Thoracic aorta (tissue), 2 donors: ENCODE results near the gene OTOP2. TPM values are rescaled to one million over a fixed set of nuclear protein-coding genes. Genes with fewer than 3 reads are reported as not detected.
"Not testable (repeated sequence)": the region's sequence is repeated elsewhere in the genome, so short reads cannot be mapped to it uniquely, and the experiment has no call there.

Experiments used
- ATAC-seq: fragments of 150-250 bp; one replicate; pipeline ENCODE4 v1.8.0; 2017; ENCODE audit warnings: low read depth; ENCODE audit not compliant: insufficient number of reproducible peaks, low FRiP score
- DNase-seq: peaks from one replicate; pipeline ENCODE4 v3.0.0-alpha.2; 2020; ENCODE audit warnings: low spot score
- H3K27ac ChIP-seq, 2 donors: fragments of 200-600 bp; sonication (generic); 1 replicate in 1 of 2; 2 replicates in 1 of 2; pipeline ENCODE4 v1.5.1; 2016; ENCODE audit warnings: mild to moderate bottlenecking in 2 of 2, moderate library complexity in 2 of 2
- H3K27me3 ChIP-seq: fragments of 200-600 bp; sonication (generic); replicated peaks from 2 replicates; pipeline ENCODE4 v1.6.0; 2016; ENCODE audit warnings: mild to moderate bottlenecking; ENCODE audit not compliant: insufficient read depth
- H3K36me3 ChIP-seq: fragments of 200-600 bp; sonication (generic); one replicate; pipeline ENCODE4 v1.5.1; 2016
- H3K4me1 ChIP-seq, 2 donors: fragments of 200-600 bp; sonication (generic); 1 replicate in 1 of 2; 2 replicates in 1 of 2; pipeline versions ENCODE4 v1.5.1 to v1.6.0; 2016; ENCODE audit warnings: low read depth in 2 of 2, mild to moderate bottlenecking in 1 of 2; ENCODE audit not compliant: control insufficient read depth in 1 of 2
- H3K4me3 ChIP-seq: fragments of 200-600 bp; sonication (generic); 2 replicates; pipeline ENCODE4 v1.5.1; 2016; ENCODE audit warnings: mild to moderate bottlenecking
- H3K9me3 ChIP-seq: fragments of 200-600 bp; sonication (generic); 2 replicates; pipeline ENCODE4 v1.5.1; 2016
- total RNA-seq, 2 donors: library from RNA; depleted of rRNA; stranded (reverse); fragments of >200 nt; gene quantifications; one replicate each; pipeline versions ENCODE4 v1.1.0 to v1.2.3, GENCODE V29; 2016
- TF ChIP-seq, protein P1 (sequence below): fragments of 200-600 bp; sonication (generic); IDR thresholded peaks from one replicate; pipeline ENCODE4 v1.5.1; 2019; ENCODE audit warnings: antibody characterized with exemption

OTOP2 gene
- total RNA-seq, 2 donors from 2014 or later: not detected

DNA sequence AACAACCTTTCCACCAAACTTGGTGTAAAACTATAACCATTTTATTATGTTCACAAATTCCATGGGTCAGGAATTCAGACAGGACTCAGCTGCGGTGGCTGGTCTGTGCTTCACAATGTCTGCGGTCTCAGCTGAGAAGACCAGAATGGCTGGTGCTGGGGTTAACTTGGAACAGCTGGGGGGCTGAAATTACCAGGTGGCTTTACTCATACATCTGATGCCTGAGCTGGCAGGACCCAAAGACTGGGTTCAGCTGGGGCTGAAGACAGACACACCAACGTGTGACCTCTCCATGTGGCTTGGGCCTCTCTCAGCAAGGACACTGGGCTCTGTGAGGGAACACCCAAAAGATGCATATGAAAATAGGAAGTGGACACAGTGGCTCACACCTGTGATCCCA, 54.2 kb downstream of the OTOP2 start:
- H3K27ac ChIP-seq: no peak overlapping the region
- no peaks in the 10 kb centered on the region for H3K9me3 ChIP-seq
- no peaks in the 10 kb centered on the region for H3K36me3 ChIP-seq
- no peak overlapping the region for H3K4me3 ChIP-seq
- DNase-seq (no peak), ATAC-seq (no peak)
- H3K27me3 ChIP-seq: no peaks in the 10 kb centered on the region
- peaks cover 6 to 9% of the 10 kb centered on the region in 2 donors for H3K4me1 ChIP-seq
- TF ChIP-seq, protein P1, sequence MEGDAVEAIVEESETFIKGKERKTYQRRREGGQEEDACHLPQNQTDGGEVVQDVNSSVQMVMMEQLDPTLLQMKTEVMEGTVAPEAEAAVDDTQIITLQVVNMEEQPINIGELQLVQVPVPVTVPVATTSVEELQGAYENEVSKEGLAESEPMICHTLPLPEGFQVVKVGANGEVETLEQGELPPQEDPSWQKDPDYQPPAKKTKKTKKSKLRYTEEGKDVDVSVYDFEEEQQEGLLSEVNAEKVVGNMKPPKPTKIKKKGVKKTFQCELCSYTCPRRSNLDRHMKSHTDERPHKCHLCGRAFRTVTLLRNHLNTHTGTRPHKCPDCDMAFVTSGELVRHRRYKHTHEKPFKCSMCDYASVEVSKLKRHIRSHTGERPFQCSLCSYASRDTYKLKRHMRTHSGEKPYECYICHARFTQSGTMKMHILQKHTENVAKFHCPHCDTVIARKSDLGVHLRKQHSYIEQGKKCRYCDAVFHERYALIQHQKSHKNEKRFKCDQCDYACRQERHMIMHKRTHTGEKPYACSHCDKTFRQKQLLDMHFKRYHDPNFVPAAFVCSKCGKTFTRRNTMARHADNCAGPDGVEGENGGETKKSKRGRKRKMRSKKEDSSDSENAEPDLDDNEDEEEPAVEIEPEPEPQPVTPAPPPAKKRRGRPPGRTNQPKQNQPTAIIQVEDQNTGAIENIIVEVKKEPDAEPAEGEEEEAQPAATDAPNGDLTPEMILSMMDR: no peak

GRCh38 chr17:74979408-74980146, 55.5 kb downstream of the OTOP2 start:
- DNase-seq (no peak), ATAC-seq (no peak)
- Histone ChIP-seq H3K27me3 (no peaks in the 10 kb centered on the region), H3K9me3 (no peaks in the 10 kb centered on the region), H3K4me3 (no peak overlapping the region), H3K4me1 (peaks cover 6 to 9% of the 10 kb centered on the region in 2 donors), H3K36me3 (no peaks in the 10 kb centered on the region), H3K27ac (no peak overlapping the region)
- TF ChIP-seq, protein P1: no peak

DNA sequence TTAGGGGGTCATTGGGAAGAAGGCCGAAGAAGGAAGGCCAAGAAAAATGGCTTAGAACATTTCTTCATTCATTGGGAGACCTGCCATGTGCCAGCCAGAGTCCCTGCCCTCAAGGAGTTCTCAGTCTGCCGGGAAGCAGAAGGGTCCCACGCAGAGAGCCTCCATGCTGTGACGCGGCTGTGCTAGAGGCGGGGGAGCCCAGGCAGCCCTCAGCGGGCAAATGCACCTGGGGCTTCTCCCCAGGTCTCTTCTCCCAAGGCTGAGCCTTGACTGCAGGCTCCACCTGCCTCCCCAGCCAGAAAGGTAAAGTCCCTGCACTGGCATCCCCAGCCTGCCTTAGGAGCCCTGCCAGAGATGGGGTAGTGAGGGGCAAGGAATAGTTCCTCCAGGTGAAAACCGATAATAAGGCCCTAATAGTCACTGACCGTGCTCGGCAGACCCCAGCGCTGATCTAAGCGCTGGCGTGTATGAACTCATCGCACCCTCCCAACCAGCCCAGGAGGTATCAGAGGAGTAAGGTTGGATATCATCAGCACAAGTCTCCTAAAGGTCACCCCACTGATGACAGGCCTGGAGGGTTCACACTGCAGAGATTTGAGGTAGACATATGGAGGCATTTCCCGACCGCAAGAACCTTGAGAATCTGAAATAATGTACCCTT, 57.4 kb downstream of the OTOP2 start:
- Histone ChIP-seq H3K9me3 (no peaks in the 10 kb centered on the region), H3K36me3 (no peaks in the 10 kb centered on the region), H3K27ac (peak overlapping the region; percentile 93 to 97), H3K27me3 (no peaks in the 10 kb centered on the region), H3K4me1 (peaks cover 6 to 9% of the 10 kb centered on the region in 2 donors), H3K4me3 (peak overlapping the region; percentile 89)
- no peak for DNase-seq
- TF ChIP-seq, protein P1: no peak
- ATAC-seq: no peak

- Histone ChIP-seq H3K4me3 (peak overlapping the region; percentile 89), H3K9me3 (no peaks in the 10 kb centered on the region), H3K27me3 (no peaks in the 10 kb centered on the region), H3K4me1 (peaks cover 6 to 14% of the 10 kb centered on the region in 2 donors), H3K27ac (peak overlapping the region; percentile 93 to 97), H3K36me3 (no peaks in the 10 kb centered on the region)
- DNase-seq (peak; percentile 28), ATAC-seq (peak; percentile 83)
- TF ChIP-seq, protein P1: peak; percentile 12
Observed at GRCh38 chr17:74981979-74982662, 58.0 kb downstream of the OTOP2 start.

GRCh38 chr17:74982663-74983313, 58.7 kb downstream of the OTOP2 start:
- H3K9me3 ChIP-seq, H3K27me3 ChIP-seq, ATAC-seq, H3K36me3 ChIP-seq, DNase-seq: not testable (repeated sequence)
- H3K4me1 ChIP-seq: peaks cover 6 to 15% of the 10 kb centered on the region in 2 donors
- H3K27ac ChIP-seq: peak overlapping the region; percentile 93 to 97
- H3K4me3 ChIP-seq: peak overlapping the region; percentile 89

Other genes starting within 250 kb of the OTOP2 start
- 1 to 10 TPM in 1 of 2 donors, not detected in 1; 2.3 TPM for gene CD300LF, start 211.3 kb upstream of the OTOP2 start, total RNA-seq
- gene RAB37, start 187.0 kb upstream of the OTOP2 start, total RNA-seq: 1 to 10 TPM; 2.2 to 3.2 TPM
- 10 to 100 TPM; 23.2 to 32.8 TPM for gene NHERF1, start 175.6 kb upstream of the OTOP2 start, total RNA-seq
- gene NAT9, start 147.9 kb upstream of the OTOP2 start, total RNA-seq: 10 to 100 TPM; 37.1 to 39.4 TPM
- gene GRIN2C, start 64.4 kb upstream of the OTOP2 start, total RNA-seq: 1 to 10 TPM in 1 of 2 donors, under 1 TPM in 1; 0.42 to 1.4 TPM
- gene FDXR, start 51.3 kb upstream of the OTOP2 start, total RNA-seq: 1 to 10 TPM; 4.4 to 9.7 TPM
- not detected for gene FADS6, start 30.6 kb upstream of the OTOP2 start, total RNA-seq
- gene USH1G, start 1.0 kb upstream of the OTOP2 start, total RNA-seq: not detected
- gene OTOP3, start 11.6 kb downstream of the OTOP2 start, total RNA-seq: not detected
- gene HID1, start 48.5 kb downstream of the OTOP2 start, total RNA-seq: 10 to 100 TPM; 14.3 to 14.8 TPM
- gene CDR2L, start 63.4 kb downstream of the OTOP2 start, total RNA-seq: 10 to 100 TPM; 26.4 to 29.8 TPM
- gene MRPL58, start 88.4 kb downstream of the OTOP2 start, total RNA-seq: 10 to 100 TPM; 40.3 to 82.6 TPM
- 100 to 1,000 TPM; 109 to 189 TPM for gene ATP5PD, start 122.7 kb downstream of the OTOP2 start, total RNA-seq
- gene KCTD2, start 123.0 kb downstream of the OTOP2 start, total RNA-seq: 10 to 100 TPM; 18.7 to 22.7 TPM
- 10 to 100 TPM in 1 of 2 donors, 1 to 10 TPM in 1; 9.2 to 10.0 TPM for gene SLC16A5, start 163.7 kb downstream of the OTOP2 start, total RNA-seq
- 1 to 10 TPM; 6.1 to 7.6 TPM for gene ARMC7, start 185.7 kb downstream of the OTOP2 start, total RNA-seq
- 10 to 100 TPM; 57.9 to 80.0 TPM for gene NT5C, start 207.5 kb downstream of the OTOP2 start, total RNA-seq
- 10 to 100 TPM; 19.6 to 45.7 TPM for gene JPT1, start 230.2 kb downstream of the OTOP2 start, total RNA-seq